ENCODE data around the gene PSMB7.

Gene PSMB7

GRCh38 chr9:124415102-124415851, at the start of gene PSMB7:
Gene PSMB7 (minus strand): TSS chr9:124415442. CDS start chr9:124415425, 17 bp downstream.
- peak; percentile 97 for DNase-seq
- in situ Hi-C loops (cut with MboI; ENCODE audit: low pct_unique_long_range_greater_than_20kb, low sequenced_read_pairs): no loop called here

GRCh38 chr9:124462739-124463138, 47.5 kb upstream of the PSMB7 start:
- no peak for DNase-seq
- in situ Hi-C loops (cut with MboI; ENCODE audit: low pct_unique_long_range_greater_than_20kb, low sequenced_read_pairs): no loop called here

- in situ Hi-C loops (cut with MboI; ENCODE audit: low pct_unique_long_range_greater_than_20kb, low sequenced_read_pairs): no loop called here
- no peak for DNase-seq
Observed at GRCh38 chr9:124458441-124458840, 43.2 kb upstream of the PSMB7 start.

GRCh38 chr9:124457887-124458431, 42.7 kb upstream of the PSMB7 start:
- in situ Hi-C loops (cut with MboI; ENCODE audit: low pct_unique_long_range_greater_than_20kb, low sequenced_read_pairs): no loop called here
- no peak for DNase-seq

- in situ Hi-C loops (cut with MboI; ENCODE audit: low pct_unique_long_range_greater_than_20kb, low sequenced_read_pairs): no loop called here
- DNase-seq: no peak
Observed at GRCh38 chr9:124457079-124457886, 42.0 kb upstream of the PSMB7 start.

- in situ Hi-C loops (cut with MboI; ENCODE audit: low pct_unique_long_range_greater_than_20kb, low sequenced_read_pairs): no loop called here
- DNase-seq: no peak
Observed at GRCh38 chr9:124456341-124457078, 41.3 kb upstream of the PSMB7 start.

- no peak for DNase-seq
- in situ Hi-C loops (cut with MboI; ENCODE audit: low pct_unique_long_range_greater_than_20kb, low sequenced_read_pairs): no loop called here
Observed at GRCh38 chr9:124455820-124456219, 40.6 kb upstream of the PSMB7 start.

- in situ Hi-C loops (cut with MboI; ENCODE audit: low pct_unique_long_range_greater_than_20kb, low sequenced_read_pairs): no loop called here
- DNase-seq: no peak
Observed at GRCh38 chr9:124454791-124455443, 39.7 kb upstream of the PSMB7 start.

GRCh38 chr9:124454296-124454695, 39.1 kb upstream of the PSMB7 start:
- in situ Hi-C loops (cut with MboI; ENCODE audit: low pct_unique_long_range_greater_than_20kb, low sequenced_read_pairs): no loop called here
- DNase-seq: no peak

GRCh38 chr9:124453586-124454191, 38.4 kb upstream of the PSMB7 start:
- peak; percentile 16 for DNase-seq
- in situ Hi-C loops (cut with MboI; ENCODE audit: low pct_unique_long_range_greater_than_20kb, low sequenced_read_pairs): no loop called here

- DNase-seq: no peak
- in situ Hi-C loops (cut with MboI; ENCODE audit: low pct_unique_long_range_greater_than_20kb, low sequenced_read_pairs): no loop called here
Observed at GRCh38 chr9:124452841-124453585, 37.8 kb upstream of the PSMB7 start.

- no peak for DNase-seq
- in situ Hi-C loops (cut with MboI; ENCODE audit: low pct_unique_long_range_greater_than_20kb, low sequenced_read_pairs): no loop called here
Observed at GRCh38 chr9:124452326-124452725, 37.1 kb upstream of the PSMB7 start.

GRCh38 chr9:124450931-124451661, 35.9 kb upstream of the PSMB7 start:
- in situ Hi-C loops (cut with MboI; ENCODE audit: low pct_unique_long_range_greater_than_20kb, low sequenced_read_pairs): no loop called here
- DNase-seq: no peak

GRCh38 chr9:124450241-124450924, 35.1 kb upstream of the PSMB7 start, which contains the start of gene ADGRD2:
Gene ADGRD2 (plus strand): TSS chr9:124450451. CDS start chr9:124451667, 1,216 bp downstream.
- no peak for DNase-seq
- in situ Hi-C loops (cut with MboI; ENCODE audit: low pct_unique_long_range_greater_than_20kb, low sequenced_read_pairs): no loop called here

GRCh38 chr9:124449381-124450151, 34.3 kb upstream of the PSMB7 start:
- in situ Hi-C loops (cut with MboI; ENCODE audit: low pct_unique_long_range_greater_than_20kb, low sequenced_read_pairs): no loop called here
- no peak for DNase-seq

- no peak for DNase-seq
- in situ Hi-C loops (cut with MboI; ENCODE audit: low pct_unique_long_range_greater_than_20kb, low sequenced_read_pairs): no loop called here
Observed at GRCh38 chr9:124448019-124448418, 32.8 kb upstream of the PSMB7 start.

Data from KBM-7 (cell line).